HCT116 (cell line): ENCODE measurements around the gene UBXN11. TPM values are rescaled to one million over a fixed set of nuclear protein-coding genes. Genes with fewer than 3 reads are reported as not detected.

Experiments
- ATAC-seq: fragments of 200-7000 bp; cut with Tn5 transposase; 2 replicates; pipeline ENCODE4 v1.9.1; 2020; ENCODE audit warnings: mild to moderate bottlenecking, moderate library complexity
- Bru-seq: library from RNA; stranded (reverse); fragments of 400-500 nt; gene quantifications from one replicate; lab custom pipeline; 2021; lab: Mats Ljungman, UMichigan
- BruChase-seq, 2 experiments: library from RNA; stranded (reverse); fragments of 400-500 nt; gene quantifications; one replicate each; lab custom pipeline; 2021; lab: Mats Ljungman, UMichigan
- BruUV-seq: library from RNA; stranded (reverse); fragments of 400-500 nt; replicated peaks from 2 replicates; lab custom pipeline; 2021; lab: Mats Ljungman, UMichigan
- CTCF ChIA-PET: fragments of 300-600 bp; sonication (Branson Sonifier 250); formaldehyde crosslinking; loops from one replicate; lab custom pipeline; 2021; ENCODE audit warnings: antibody characterized with exemption; lab: Charles Lee
- POLR2A ChIA-PET: fragments of 300-600, 350-600 bp; sonication (Branson Sonifier 250); formaldehyde crosslinking; loops from one replicate; lab custom pipeline; 2021; ENCODE audit warnings: antibody characterized with exemption; lab: Charles Lee
- RAD21 ChIA-PET, 2 experiments: fragments of 300-600 bp; sonication (Branson Sonifier 250); formaldehyde crosslinking; loops; one replicate each; lab custom pipeline; 2023; ENCODE audit warnings: low total read pairs in 2 of 2; ENCODE audit not compliant: uncharacterized antibody in 2 of 2, unreplicated experiment in 2 of 2, low non-redundant PET in 1 of 2; lab: Charles Lee
- DNase-seq: peaks from one replicate; pipeline ENCODE4 v3.0.0-alpha.2; 2010; ENCODE audit warnings: low read depth, low spot score
- H2AFZ ChIP-seq: fragments of 200-600 bp; shearing (Covaris generic), sonication (generic); 2 replicates; pipeline ENCODE4 v1.6.1; 2017; ENCODE audit warnings: low read depth, mixed run types, mixed read lengths, antibody characterized with exemption, low read length; ENCODE audit not compliant: poor library complexity, severe bottlenecking
- H3K27ac ChIP-seq: 2 replicates; pipeline ENCODE4 v1.5.1; 2012; ENCODE audit warnings: low read depth, low read length
- H3K27me3 ChIP-seq: fragments of 200-600 bp; sonication (generic); 2 replicates; pipeline ENCODE4 v1.6.1; 2016; ENCODE audit warnings: mixed run types, low read length, mixed read lengths; ENCODE audit not compliant: insufficient read depth
- H3K36me3 ChIP-seq, 2 experiments: fragments of 200-500 bp in 1 of 2; fragments of 200-600 bp in 1 of 2; sonication (Bioruptor generic) in 1 of 2; sonication (generic) in 1 of 2; 2 replicates each; pipeline versions ENCODE4 v1.5.1 to v1.6.1; 2014 to 2016; ENCODE audit warnings: low read length in 2 of 2, inconsistent platforms in 1 of 2, mixed read lengths in 1 of 2, mixed run types in 1 of 2; ENCODE audit not compliant: insufficient read depth in 2 of 2, control insufficient read depth in 1 of 2
- H3K4me1 ChIP-seq, 2 experiments: fragments of 200-600 bp in 1 of 2; sonication (generic) in 1 of 2; 2 replicates each; pipeline versions ENCODE4 v1.5.1 to v1.6.1; 2012 to 2017; ENCODE audit warnings: low read length in 2 of 2, inconsistent platforms in 1 of 2, mild to moderate bottlenecking in 1 of 2, mixed read lengths in 1 of 2, mixed run types in 1 of 2, moderate library complexity in 1 of 2; ENCODE audit not compliant: insufficient read depth in 2 of 2, control insufficient read depth in 1 of 2
- H3K4me2 ChIP-seq: fragments of 200-600 bp; sonication (generic); 2 replicates; pipeline ENCODE4 v1.6.1; 2017; ENCODE audit warnings: mixed run types, low read length, mixed read lengths
- H3K4me3 ChIP-seq, 2 experiments: fragments of 200-600 bp in 1 of 2; sonication (generic) in 1 of 2; replicated peaks in 1 of 2; 2 replicates each; pipeline ENCODE4 v1.5.1; 2011 to 2016; ENCODE audit warnings: low read length in 2 of 2, control low read depth in 1 of 2, low read depth in 1 of 2, mild to moderate bottlenecking in 1 of 2, mixed read lengths in 1 of 2, mixed run types in 1 of 2
- H3K79me2 ChIP-seq: fragments of 200-600 bp; sonication (generic); 2 replicates; pipeline ENCODE4 v1.6.1; 2017; ENCODE audit warnings: mild to moderate bottlenecking, mixed run types, low read length, moderate library complexity, mixed read lengths; ENCODE audit not compliant: insufficient read depth
- H3K9ac ChIP-seq: fragments of 200-600 bp; sonication (generic); 2 replicates; pipeline ENCODE4 v1.6.1; 2016; ENCODE audit warnings: low read length, mixed read lengths
- H3K9me2 ChIP-seq: fragments of 200-600 bp; sonication (generic), shearing (Covaris generic); 2 replicates; pipeline ENCODE4 v1.6.1; 2017; ENCODE audit warnings: mixed run types, mild to moderate bottlenecking, moderate library complexity; ENCODE audit not compliant: insufficient read depth
- H3K9me3 ChIP-seq, 2 experiments: fragments of 200-500 bp in 1 of 2; fragments of 200-600 bp in 1 of 2; sonication (Bioruptor generic) in 1 of 2; sonication (generic) in 1 of 2; 2 replicates each; pipeline ENCODE4 v1.6.1; 2014 to 2017; ENCODE audit warnings: low read length in 2 of 2, mixed read lengths in 2 of 2, inconsistent platforms in 1 of 2, low read depth in 1 of 2, mild to moderate bottlenecking in 1 of 2, mixed run types in 1 of 2, moderate library complexity in 1 of 2; ENCODE audit not compliant: control insufficient read depth in 1 of 2, insufficient read depth in 1 of 2
- H4K20me1 ChIP-seq: fragments of 200-600 bp; sonication (generic), shearing (Covaris generic); 2 replicates; pipeline ENCODE4 v1.6.1; 2017; ENCODE audit warnings: mixed run types, mild to moderate bottlenecking, moderate library complexity; ENCODE audit not compliant: insufficient read depth
- CTCF ChIP-seq, 3 experiments: fragments of 200-600 bp in 1 of 3; sonication (generic) in 1 of 3; IDR thresholded peaks in 2 of 3; conservative IDR thresholded peaks in 1 of 3; 2 replicates each; pipeline ENCODE4 v1.5.1; 2012 to 2017; ENCODE audit warnings: low read depth in 2 of 3, low read length in 2 of 3, antibody characterized with exemption in 1 of 3, borderline replicate concordance in 1 of 3, control low read depth in 1 of 3, mild to moderate bottlenecking in 1 of 3, mixed read lengths in 1 of 3, mixed run types in 1 of 3, moderate library complexity in 1 of 3; ENCODE audit not compliant: insufficient read depth in 1 of 3
- ELF1 ChIP-seq: IDR thresholded peaks from 2 replicates; pipeline ENCODE4 v1.6.1; 2012; ENCODE audit warnings: low read depth, borderline replicate concordance
- FOSL1 ChIP-seq: IDR thresholded peaks from 2 replicates; pipeline ENCODE4 v1.6.1; 2012; ENCODE audit warnings: low read depth
- MAX ChIP-seq: IDR thresholded peaks from 2 replicates; pipeline ENCODE4 v1.6.1; 2012
- POLR2A ChIP-seq: IDR thresholded peaks from 2 replicates; pipeline ENCODE4 v1.7.0; 2011; ENCODE audit warnings: borderline replicate concordance; ENCODE audit not compliant: insufficient read depth, insufficient read length; ENCODE audit errors: extremely low read depth
- POLR2AphosphoS5 ChIP-seq: IDR thresholded peaks from 2 replicates; pipeline ENCODE4 v1.6.1; 2011; ENCODE audit warnings: mild to moderate bottlenecking, low read depth, low read length, moderate library complexity
- RAD21 ChIP-seq: IDR thresholded peaks from 2 replicates; pipeline ENCODE4 v1.6.1; 2012; ENCODE audit warnings: low read depth, mild to moderate bottlenecking
- REST ChIP-seq: IDR thresholded peaks from 2 replicates; pipeline ENCODE4 v1.6.1; 2012; ENCODE audit warnings: low read depth
- SIN3A ChIP-seq: IDR thresholded peaks from 2 replicates; pipeline ENCODE4 v1.6.1; 2012; ENCODE audit warnings: low read depth
- SP1 ChIP-seq: IDR thresholded peaks from 2 replicates; pipeline ENCODE4 v1.6.1; 2012; ENCODE audit warnings: low read depth
- YY1 ChIP-seq: IDR thresholded peaks from 2 replicates; pipeline ENCODE4 v1.6.1; 2011; ENCODE audit warnings: low read length, low read depth, moderate library complexity, mild to moderate bottlenecking; ENCODE audit not compliant: insufficient replicate concordance; ENCODE audit errors: extremely low read depth
- ZFX ChIP-seq: fragments of 450-650 bp; IDR thresholded peaks from 2 replicates; pipeline ENCODE4 v1.6.1; 2017
- intact Hi-C: fragments of 100-400 bp; cut with micrococcal nuclease; formaldehyde crosslinking; loops from 2 replicates; pipeline ENCODE4 v1.10.0; 2022
- long read RNA-seq: library from polyadenylated mRNA; unstranded; transcript quantifications from one replicate; pipeline ENCODE4 v2.0.0, GENCODE V29; 2021; ENCODE audit not compliant: unreplicated experiment
- polyA plus RNA-seq: library from polyadenylated mRNA; unstranded; fragments of >200 nt; gene quantifications from 2 replicates; pipeline ENCODE4 v1.2.1, GENCODE V29; 2012; ENCODE audit warnings: missing spikeins
- total RNA-seq: library from RNA; stranded (reverse); gene quantifications from one replicate; pipeline ENCODE4 v1.2.1, GENCODE V29; 2021; ENCODE audit not compliant: unreplicated experiment

The UBXN11 gene
- 19.3 TPM for total RNA-seq
- polyA plus RNA-seq: 20.8 and 22.3 TPM in 2 replicates
- Bru-seq, nascent RNA: percentile 49 among the genes with signal in this experiment
- BruChase-seq, experiment 1, labeled RNA remaining after a 6-hour chase: percentile 49 among the genes with signal in this experiment
- BruChase-seq, experiment 2, labeled RNA remaining after a 2-hour chase: percentile 53 among the genes with signal in this experiment
- long read RNA-seq, transcript UBXN11-214 (13 exons, 2,542 nt): major isoform, 6 of 63 reads
- long read RNA-seq, partial matches to known transcripts: 13 of 63 reads
- long read RNA-seq, other reads (novel, unspliced or antisense): 38 of 63 reads

GRCh38 chr1:26306290-26307229 lies at the start of gene UBXN11:
Gene UBXN11 (minus strand): TSS chr1:26306636. CDS start chr1:26302883, 3,753 bp downstream.
- H3K9me2 ChIP-seq: no peaks in the 10 kb centered on the region
- CTCF ChIA-PET: interaction anchor here (1.2 to 2.7 kb wide), 2 partner anchors 15 to 31 kb away, joined by 4 to 10 read pairs; no protein-coding TSS in a partner anchor
- no peaks in the 10 kb centered on the region for H3K27me3 ChIP-seq
- POLR2A ChIA-PET: no interaction called here
- peak within 1 kb of the TSS; percentile 71 for H2AFZ ChIP-seq
- RAD21 ChIA-PET: no interaction called here
- TF ChIP-seq SIN3A: peak; percentile 86
- TF ChIP-seq REST: no peak
- no peak for TF ChIP-seq FOSL1
- peak; percentile 73 for TF ChIP-seq POLR2AphosphoS5
- peak; percentile 76 for TF ChIP-seq SP1
- no peak for TF ChIP-seq CTCF (IDR thresholded peaks at IDR 0.05 in 2 of 3, conservative IDR thresholded peaks at IDR 0.05 in 1 of 3; ENCODE audit: borderline replicate concordance in 1 of 3, insufficient read depth in 1 of 3, low read depth in 2 of 3, low read length in 2 of 3)
- TF ChIP-seq ELF1: no peak
- TF ChIP-seq RAD21: no peak
- TF ChIP-seq ZFX: peak; percentile 51; the same call in 1 of the 2 replicates
- TF ChIP-seq YY1: peak; percentile 96
- peak; percentile 66 for TF ChIP-seq POLR2A
- peak; percentile 65; the same call in 1 of the 2 replicates for TF ChIP-seq MAX
- BruUV-seq: TSS peak; percentile 99
- H3K79me2 ChIP-seq: peaks cover 12% of the 10 kb centered on the region
- no peaks in the 10 kb centered on the region for H4K20me1 ChIP-seq
- peak; percentile 94 for DNase-seq
- peak within 1 kb of the TSS; percentile 79 to 91 for H3K4me3 ChIP-seq
- H3K4me1 ChIP-seq: peaks cover 9 to 38% of the 10 kb centered on the region in 2 experiments; a peak in 3 of 4 replicates
- peak within 1 kb of the TSS; percentile 89 for H3K9ac ChIP-seq
- intact Hi-C loops: no loop called here
- H3K9me3 ChIP-seq: no peaks in the 10 kb centered on the region
- peak within 1 kb of the TSS; percentile 100 for H3K4me2 ChIP-seq
- peak within 1 kb of the TSS; percentile 28 for H3K27ac ChIP-seq
- H3K36me3 ChIP-seq: no peaks in the 10 kb centered on the region
- peak; percentile 99 for ATAC-seq
